ENCODE results near the gene SLC2A13. TPM values are rescaled to one million over a fixed set of nuclear protein-coding genes. Genes with fewer than 3 reads are reported as not detected.

The SLC2A13 gene
- total and polyA plus RNA-seq, 10 of the 15 experiments (the other 5 are each of a cell fraction or from before 2014, with no cell fraction given): 0.05 to 3.7 (median 0.25) TPM

- intact Hi-C loops (cut with micrococcal nuclease; ENCODE audit: unreplicated experiment) (no loop called here), in situ Hi-C loops (cut with MboI) (no loop called here)
- DNase-seq (ENCODE audit: low read depth, low spot score): no peak
- no peak overlapping the region for H3K9ac ChIP-seq (ENCODE audit: control insufficient read depth, insufficient read depth, low read length)
- 14% methylated on average over 4 of the region's 4 CpGs for WGBS (ENCODE audit: insufficient coverage, insufficient replicate concordance, low lambda C conversion rate, missing lambda C conversion rate)
- no peaks in the 10 kb centered on the region for H3K4me1 ChIP-seq (ENCODE audit: control insufficient read depth, insufficient read depth, low read length)
- no peaks in the 10 kb centered on the region for H3K9me3 ChIP-seq (replicated peaks; ENCODE audit: control insufficient read depth, insufficient read depth, low read length)
- no peak overlapping the region for H3K4me3 ChIP-seq
- no peak overlapping the region for H2AFZ ChIP-seq (ENCODE audit: control insufficient read depth, low read depth, low read length)
- H4K20me1 ChIP-seq (ENCODE audit: control insufficient read depth, insufficient read depth): no peaks in the 10 kb centered on the region
- ATAC-seq: no peak
- POLR2A ChIA-PET: no interaction called here
- no TSS peak for BruUV-seq (replicated peaks)
- no peak overlapping the region for H3K27ac ChIP-seq (ENCODE audit: control insufficient read depth, insufficient read depth)
- CTCF ChIA-PET: interaction anchor here (1.5 kb wide), 1 partner anchor 14 kb away, joined by 3 read pairs; no protein-coding TSS in a partner anchor
- RAD21 ChIA-PET (ENCODE audit: unreplicated experiment): no interaction called here
- H3K4me2 ChIP-seq (ENCODE audit: control insufficient read depth, insufficient read depth): no peak overlapping the region
- no peaks in the 10 kb centered on the region for H3K79me2 ChIP-seq (ENCODE audit: control insufficient read depth, insufficient read depth, low read length)
- FAIRE-seq: no peak
- SMC1A ChIA-PET (ENCODE audit: uncharacterized antibody, unreplicated experiment): interaction anchor here (0.6 to 1.2 kb wide), 2 partner anchors 20 to 282 kb away, joined by 3 to 6 read pairs; no protein-coding TSS in a partner anchor
- no peaks in the 10 kb centered on the region for H3K36me3 ChIP-seq (ENCODE audit: control insufficient read depth in 2 of 2, insufficient read depth in 2 of 2, low read length in 1 of 2)
- no peaks in the 10 kb centered on the region for H3K27me3 ChIP-seq (replicated peaks in 1 of 2; ENCODE audit: control insufficient read depth in 2 of 2, insufficient read depth in 2 of 2, low read length in 1 of 2)
- TF ChIP-seq SREBF2 (IDR thresholded peaks at IDR 0.05; ENCODE audit: low read length): no peak
- TF ChIP-seq MYB (IDR thresholded peaks at IDR 0.05; ENCODE audit: borderline replicate concordance, low read depth, low read length): no peak
- no peak for TF ChIP-seq IRF4 (IDR thresholded peaks at IDR 0.05; ENCODE audit: low read depth, low read length)
- TF ChIP-seq JUND (IDR thresholded peaks at IDR 0.05; ENCODE audit: low read depth, low read length): no peak
- no peak for TF ChIP-seq JUNB (IDR thresholded peaks at IDR 0.05)
- no peak for TF ChIP-seq NR2C1 (IDR thresholded peaks at IDR 0.05)
- no peak for TF ChIP-seq KDM1A (IDR thresholded peaks at IDR 0.05; ENCODE audit: borderline replicate concordance)
- TF ChIP-seq MLLT1 (IDR thresholded peaks at IDR 0.05): no peak
- TF ChIP-seq CUX1 (IDR thresholded peaks at IDR 0.05; ENCODE audit: insufficient replicate concordance, low read depth, low read length): no peak
- TF ChIP-seq TCF12 (IDR thresholded peaks at IDR 0.05; ENCODE audit: low read depth, low read length): no peak
- no peak for TF ChIP-seq SMC3 (IDR thresholded peaks at IDR 0.05; ENCODE audit: borderline replicate concordance, low read length)
- no peak for TF ChIP-seq CBFB (IDR thresholded peaks at IDR 0.05; ENCODE audit: low read depth)
- no peak for TF ChIP-seq RELB (IDR thresholded peaks at IDR 0.05; ENCODE audit: low read depth)
- no peak for TF ChIP-seq ZNF24 (IDR thresholded peaks at IDR 0.05)
- TF ChIP-seq PBX3 (IDR thresholded peaks at IDR 0.05; ENCODE audit: insufficient replicate concordance, low read depth, low read length): no peak
- TF ChIP-seq RBBP5 (conservative IDR thresholded peaks at IDR 0.05): no peak
Observed at GRCh38 chr12:39931231-39931630, 174.7 kb downstream of the SLC2A13 start.

Measured in GM12878 (cell line).